Smooth muscle cell (in vitro differentiated cells): ENCODE measurements around the gene MLN. TPM values are rescaled to one million over a fixed set of nuclear protein-coding genes. Genes with fewer than 3 reads are reported as not detected.

Experiments used
- DNase-seq: peaks from one replicate; lab custom pipeline; 2025; ENCODE audit not compliant: unreplicated experiment; lab: John Stamatoyannopoulos, UW
- H2AFZ ChIP-seq: fragments of 200-600 bp; sonication (generic); 2 replicates; pipeline ENCODE4 v1.6.0; 2016; ENCODE audit warnings: antibody characterized with exemption, low read depth, mild to moderate bottlenecking
- H3F3A ChIP-seq: fragments of 200-600 bp; sonication (generic); 2 replicates; pipeline ENCODE4 v1.6.0; 2017; ENCODE audit warnings: antibody characterized with exemption, low read depth
- H3K27ac ChIP-seq: fragments of 200-600 bp; sonication (generic); 2 replicates; pipeline ENCODE4 v1.5.1; 2016; ENCODE audit warnings: low read depth, mild to moderate bottlenecking
- H3K27me3 ChIP-seq: fragments of 200-600 bp; sonication (generic); 2 replicates; pipeline ENCODE4 v1.6.1; 2016; ENCODE audit warnings: low read depth, mild to moderate bottlenecking
- H3K36me3 ChIP-seq: fragments of 200-600 bp; sonication (generic); 2 replicates; pipeline ENCODE4 v1.5.1; 2016; ENCODE audit warnings: low read depth
- H3K4me1 ChIP-seq: fragments of 200-600 bp; sonication (generic); 2 replicates; pipeline ENCODE4 v1.5.1; 2016; ENCODE audit warnings: low read depth
- H3K4me2 ChIP-seq: fragments of 200-600 bp; sonication (generic); 2 replicates; pipeline ENCODE4 v1.6.0; 2016; ENCODE audit warnings: mild to moderate bottlenecking
- H3K4me3 ChIP-seq: fragments of 200-600 bp; sonication (generic); 2 replicates; pipeline ENCODE4 v1.5.1; 2016; ENCODE audit warnings: mild to moderate bottlenecking
- H3K79me2 ChIP-seq: fragments of 200-600 bp; sonication (generic); 2 replicates; pipeline ENCODE4 v1.6.0; 2016; ENCODE audit warnings: low read depth, mild to moderate bottlenecking
- H3K9ac ChIP-seq: fragments of 200-600 bp; sonication (generic); 2 replicates; pipeline ENCODE4 v1.6.0; 2016; ENCODE audit warnings: low read depth
- H3K9me3 ChIP-seq: fragments of 200-600 bp; sonication (generic); replicated peaks from 2 replicates; pipeline ENCODE4 v1.5.1; 2016; ENCODE audit warnings: low read depth
- H4K20me1 ChIP-seq: fragments of 200-600 bp; sonication (generic); 2 replicates; pipeline ENCODE4 v1.6.0; 2016; ENCODE audit warnings: low read depth
- WGBS: methylation state at CpG from one replicate; pipeline ENCODE4 v1.1.7; 2016; ENCODE audit warnings: low lambda C conversion rate; 5-methylcytosine and 5-hydroxymethylcytosine counted together
- polyA plus RNA-seq: library from polyadenylated mRNA; unstranded; fragments of >200 nt; fragmentation: Nextera tagmentation; extraction: Ambion mirVana; gene quantifications from 2 replicates; pipeline ENCODE4 v1.2.1, GENCODE V29; 2016
- total RNA-seq: library from RNA; depleted of rRNA; stranded (reverse); fragments of >200 nt; gene quantifications from 2 replicates; pipeline ENCODE4 v1.2.3, GENCODE V29; 2014
- TF ChIP-seq, protein P1 (sequence below): fragments of 200-600 bp; sonication (generic); IDR thresholded peaks from 2 replicates; pipeline ENCODE4 v1.5.1; 2017; ENCODE audit warnings: borderline replicate concordance, mild to moderate bottlenecking, antibody characterized with exemption; ENCODE audit not compliant: insufficient read depth, poor library complexity, severe bottlenecking

MLN gene
- total and polyA plus RNA-seq, 2 experiments from 2014 or later: not detected

DNA sequence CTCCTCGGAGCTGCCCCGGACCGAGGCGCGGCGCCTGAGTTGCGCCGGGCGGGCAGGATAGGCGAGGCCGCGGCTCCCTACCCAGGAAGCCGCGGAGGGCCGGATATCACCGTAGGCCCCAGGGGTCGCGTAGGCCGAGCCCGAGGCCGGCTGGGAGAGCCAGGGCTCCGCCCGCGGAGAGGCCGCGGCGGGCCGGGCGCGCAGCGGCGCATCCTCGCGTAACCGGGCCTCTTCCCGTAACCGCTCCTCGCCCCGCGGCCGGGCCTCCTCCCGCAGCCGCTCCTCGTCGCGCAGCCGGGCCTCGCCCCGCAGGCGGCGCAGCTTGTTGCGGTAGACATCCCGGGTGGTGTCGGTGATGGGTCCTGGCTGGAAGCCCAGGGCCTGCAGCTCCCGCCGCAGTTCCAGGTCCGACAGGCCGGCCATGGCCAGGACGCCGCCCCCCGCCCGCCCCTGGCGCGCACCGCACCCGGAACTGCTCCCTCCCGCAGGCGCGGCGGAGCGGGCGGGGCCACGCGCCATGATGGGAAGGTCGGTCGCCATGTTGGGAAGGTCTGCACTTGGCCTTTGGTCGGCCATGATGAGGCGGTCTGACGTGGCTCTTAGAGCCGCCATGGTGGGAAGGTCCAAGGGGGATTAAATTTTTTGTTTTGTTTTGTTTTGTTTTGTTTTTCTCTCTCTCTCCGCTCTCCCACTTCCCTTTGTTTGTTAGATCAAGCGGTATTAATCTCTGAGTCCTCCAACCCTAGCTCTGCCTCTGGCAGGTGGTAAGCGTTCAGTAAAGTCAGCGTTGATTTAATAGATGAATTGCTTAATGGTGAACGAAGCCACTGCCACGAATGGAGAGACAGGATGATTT is 14.9 kb downstream of the MLN start, which contains the start of gene LEMD2:
TSS of gene LEMD2 (minus strand) at position 437 of the 856 bp plus-strand sequence. CDS start at position 423, 14 bp downstream.
- H3K9ac ChIP-seq: peak within 1 kb of the TSS; percentile 94
- H3K27ac ChIP-seq: peak within 1 kb of the TSS; percentile 86
- DNase-seq: peak; percentile 69
- H4K20me1 ChIP-seq: peaks cover 38% of the 10 kb centered on the region
- TF ChIP-seq, protein P1, sequence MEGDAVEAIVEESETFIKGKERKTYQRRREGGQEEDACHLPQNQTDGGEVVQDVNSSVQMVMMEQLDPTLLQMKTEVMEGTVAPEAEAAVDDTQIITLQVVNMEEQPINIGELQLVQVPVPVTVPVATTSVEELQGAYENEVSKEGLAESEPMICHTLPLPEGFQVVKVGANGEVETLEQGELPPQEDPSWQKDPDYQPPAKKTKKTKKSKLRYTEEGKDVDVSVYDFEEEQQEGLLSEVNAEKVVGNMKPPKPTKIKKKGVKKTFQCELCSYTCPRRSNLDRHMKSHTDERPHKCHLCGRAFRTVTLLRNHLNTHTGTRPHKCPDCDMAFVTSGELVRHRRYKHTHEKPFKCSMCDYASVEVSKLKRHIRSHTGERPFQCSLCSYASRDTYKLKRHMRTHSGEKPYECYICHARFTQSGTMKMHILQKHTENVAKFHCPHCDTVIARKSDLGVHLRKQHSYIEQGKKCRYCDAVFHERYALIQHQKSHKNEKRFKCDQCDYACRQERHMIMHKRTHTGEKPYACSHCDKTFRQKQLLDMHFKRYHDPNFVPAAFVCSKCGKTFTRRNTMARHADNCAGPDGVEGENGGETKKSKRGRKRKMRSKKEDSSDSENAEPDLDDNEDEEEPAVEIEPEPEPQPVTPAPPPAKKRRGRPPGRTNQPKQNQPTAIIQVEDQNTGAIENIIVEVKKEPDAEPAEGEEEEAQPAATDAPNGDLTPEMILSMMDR: no peak
- H2AFZ ChIP-seq: peak within 1 kb of the TSS; percentile 92
- WGBS: 4% methylated on average over 86 of the region's 86 CpGs
- H3K4me2 ChIP-seq: peak within 1 kb of the TSS; percentile 86
- no peaks in the 10 kb centered on the region for H3K27me3 ChIP-seq
- peaks cover 4% of the 10 kb centered on the region for H3F3A ChIP-seq
- peaks cover 34% of the 10 kb centered on the region for H3K79me2 ChIP-seq
- H3K36me3 ChIP-seq: no peaks in the 10 kb centered on the region
- peaks cover 24% of the 10 kb centered on the region for H3K4me1 ChIP-seq
- peak within 1 kb of the TSS; percentile 95 for H3K4me3 ChIP-seq
- H3K9me3 ChIP-seq: no peaks in the 10 kb centered on the region

DNA sequence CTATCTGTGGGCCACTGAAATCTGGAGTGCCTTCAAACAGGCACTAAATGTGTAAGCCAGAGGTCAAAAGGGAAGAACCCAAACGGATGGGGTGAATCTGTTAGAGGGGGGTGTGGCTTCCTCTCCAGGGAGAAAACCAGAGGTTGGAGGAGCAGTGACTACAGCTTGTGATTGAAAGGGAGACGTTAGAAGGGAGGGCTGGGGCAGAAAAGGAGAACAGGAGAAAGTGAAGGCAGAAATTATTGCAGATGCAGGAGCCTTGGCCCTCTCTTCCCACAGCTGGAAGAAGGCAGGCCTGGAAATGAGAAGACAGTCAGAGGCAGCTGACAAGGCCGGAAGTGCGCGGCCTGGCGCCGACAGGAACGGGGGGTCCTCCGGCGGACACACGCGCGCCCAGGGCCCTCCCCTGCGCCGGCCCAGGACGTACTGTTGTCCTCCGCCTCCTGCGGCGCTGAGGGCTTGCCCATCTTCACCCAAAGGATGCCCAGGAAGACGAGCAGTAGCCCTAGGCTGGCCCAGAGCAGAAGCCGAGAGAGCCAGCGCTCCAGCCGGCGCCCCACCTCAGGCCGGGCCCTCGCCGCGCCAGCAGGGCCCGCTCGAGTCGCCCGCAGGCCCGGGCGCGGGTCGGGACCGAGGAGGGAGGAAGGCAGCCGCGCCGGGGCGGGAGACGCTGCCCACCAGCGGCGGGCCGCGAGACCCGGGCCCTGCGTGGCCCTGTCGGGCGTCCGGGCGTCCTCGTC is 15.7 kb downstream of the MLN start:
- H3K36me3 ChIP-seq: no peaks in the 10 kb centered on the region
- H3K4me1 ChIP-seq: peaks cover 24% of the 10 kb centered on the region
- no peak overlapping the region for H2AFZ ChIP-seq
- peaks cover 34% of the 10 kb centered on the region for H3K79me2 ChIP-seq
- H3F3A ChIP-seq: peaks cover 4% of the 10 kb centered on the region
- TF ChIP-seq, protein P1: no peak
- H4K20me1 ChIP-seq: peaks cover 46% of the 10 kb centered on the region
- peak overlapping the region; percentile 94 for H3K9ac ChIP-seq
- peak overlapping the region; percentile 86 for H3K4me2 ChIP-seq
- no peaks in the 10 kb centered on the region for H3K9me3 ChIP-seq
- peak; percentile 31 for DNase-seq
- peak overlapping the region; percentile 95 for H3K4me3 ChIP-seq
- H3K27me3 ChIP-seq: no peaks in the 10 kb centered on the region
- H3K27ac ChIP-seq: peak overlapping the region; percentile 86
- WGBS: under 1% methylated on average over 52 of the region's 53 CpGs

DNA sequence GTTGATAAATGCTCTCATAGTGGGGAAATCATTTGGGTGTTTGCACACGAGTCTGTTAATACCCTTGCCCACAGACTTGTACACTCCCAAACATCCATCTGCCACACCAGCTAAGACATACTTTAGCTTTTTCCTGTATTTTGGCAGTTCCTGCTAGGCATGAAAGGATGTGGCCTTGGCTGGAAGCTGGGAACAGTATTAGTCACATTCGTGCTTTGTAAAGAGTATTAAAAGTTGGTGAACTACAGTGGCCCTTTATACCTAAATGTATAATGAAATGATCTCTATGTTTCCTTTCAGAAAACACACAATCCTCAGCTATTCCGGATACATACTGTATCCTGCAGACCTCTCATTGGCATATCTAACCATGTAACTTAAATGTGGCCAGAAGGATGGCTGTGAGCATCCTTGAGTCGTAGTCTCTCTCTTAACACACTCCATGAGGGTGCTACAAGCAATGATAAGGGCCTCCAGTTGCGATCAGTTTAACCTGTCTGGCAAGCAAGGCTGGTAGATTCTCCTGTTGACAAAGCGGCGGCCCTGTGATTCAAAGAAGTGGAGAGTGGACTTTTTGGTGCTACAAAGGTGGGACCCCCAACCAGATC is 16.4 kb downstream of the MLN start:
- Histone ChIP-seq H3K9me3 (no peaks in the 10 kb centered on the region), H3K9ac (peak overlapping the region; percentile 94), H2AFZ (no peak overlapping the region), H3K27ac (peak overlapping the region; percentile 86), H3K4me3 (peak overlapping the region; percentile 95), H3F3A (peaks cover 4% of the 10 kb centered on the region), H3K36me3 (no peaks in the 10 kb centered on the region), H3K4me2 (peak overlapping the region; percentile 86), H3K27me3 (no peaks in the 10 kb centered on the region), H4K20me1 (peaks cover 52% of the 10 kb centered on the region), H3K4me1 (peaks cover 24% of the 10 kb centered on the region), H3K79me2 (peaks cover 34% of the 10 kb centered on the region)
- 49% methylated on average over 7 of the region's 7 CpGs for WGBS
- TF ChIP-seq, protein P1: no peak
- DNase-seq: no peak
